Mesothelial cell of epicardium (in vitro differentiated cells): ENCODE data around the gene NRM. TPM values are rescaled to one million over a fixed set of nuclear protein-coding genes. Genes with fewer than 3 reads are reported as not detected.

Experiments
- DNase-seq, 2 experiments: peaks; one replicate each; pipeline ENCODE4 v3.0.0; 2021; ENCODE audit warnings: low spot score in 2 of 2; ENCODE audit not compliant: unreplicated experiment in 2 of 2
- H3K27ac Mint-ChIP-seq: 2 replicates; pipeline ENCODE4 v1.8.0; 2021; ENCODE audit warnings: mixed read lengths
- H3K27me3 Mint-ChIP-seq: 2 replicates; pipeline ENCODE4 v1.8.0; 2021; ENCODE audit warnings: low read depth, mixed read lengths
- H3K36me3 Mint-ChIP-seq: 2 replicates; pipeline ENCODE4 v1.8.0; 2021; ENCODE audit warnings: mixed read lengths
- H3K4me1 Mint-ChIP-seq: 2 replicates; pipeline ENCODE4 v1.8.0; 2021; ENCODE audit warnings: mixed read lengths
- H3K4me3 Mint-ChIP-seq: 2 replicates; pipeline ENCODE4 v1.8.0; 2021; ENCODE audit warnings: mild to moderate bottlenecking, moderate library complexity, mixed read lengths
- H3K9me3 Mint-ChIP-seq: 2 replicates; pipeline ENCODE4 v1.8.0; 2021; ENCODE audit warnings: mixed read lengths
- CTCF ChIP-seq: fragments of 200-600 bp; sonication (generic); IDR thresholded peaks from one replicate; pipeline ENCODE4 v1.5.0; 2021; ENCODE audit warnings: antibody characterized with exemption; ENCODE audit not compliant: unreplicated experiment
- total RNA-seq: library from RNA; stranded (reverse); gene quantifications from 3 replicates; pipeline ENCODE4 v1.2.1, GENCODE V29; 2021

The NRM gene
- total RNA-seq, 1 donor from 2014 or later, result 36.1 TPM

- no peaks in the 10 kb centered on the region for H3K4me1 Mint-ChIP-seq
- no peak for TF ChIP-seq CTCF
These were observed 16.6 kb upstream of the NRM start for GRCh38 chr6:30707281-30707850.

GRCh38 chr6:30705620-30706019 is 14.8 kb upstream of the NRM start:
- no peak overlapping the region for H3K4me3 Mint-ChIP-seq
- no peak for DNase-seq
- H3K27me3 Mint-ChIP-seq, result no peaks in the 10 kb centered on the region
- H3K27ac Mint-ChIP-seq, result no peak overlapping the region
- H3K36me3 Mint-ChIP-seq, result peaks cover 56% of the 10 kb centered on the region
- H3K9me3 Mint-ChIP-seq, result no peaks in the 10 kb centered on the region
- TF ChIP-seq CTCF, result no peak
- no peaks in the 10 kb centered on the region for H3K4me1 Mint-ChIP-seq

More at GRCh38 chr6:30707281-30707850, 16.6 kb upstream of the NRM start:
- no peak overlapping the region for H3K4me3 Mint-ChIP-seq
- H3K27ac Mint-ChIP-seq, result no peak overlapping the region
- H3K27me3 Mint-ChIP-seq, result no peaks in the 10 kb centered on the region
- H3K9me3 Mint-ChIP-seq, result no peaks in the 10 kb centered on the region
- H3K36me3 Mint-ChIP-seq, result peaks cover 69% of the 10 kb centered on the region
- no peak for DNase-seq

GRCh38 chr6:30703821-30704220 is 13.0 kb upstream of the NRM start:
- H3K36me3 Mint-ChIP-seq, result peaks cover 50% of the 10 kb centered on the region
- no peaks in the 10 kb centered on the region for H3K9me3 Mint-ChIP-seq
- no peaks in the 10 kb centered on the region for H3K27me3 Mint-ChIP-seq
- H3K27ac Mint-ChIP-seq, result no peak overlapping the region
- H3K4me3 Mint-ChIP-seq, result no peak overlapping the region
- no peak for TF ChIP-seq CTCF
- no peaks in the 10 kb centered on the region for H3K4me1 Mint-ChIP-seq
- no peak for DNase-seq

- H3K36me3 Mint-ChIP-seq, result peaks cover 45% of the 10 kb centered on the region
- no peaks in the 10 kb centered on the region for H3K27me3 Mint-ChIP-seq
- H3K27ac Mint-ChIP-seq, result no peak overlapping the region
- no peak for TF ChIP-seq CTCF
- DNase-seq, result no peak
- H3K4me3 Mint-ChIP-seq, result no peak overlapping the region
- H3K9me3 Mint-ChIP-seq, result no peaks in the 10 kb centered on the region
- H3K4me1 Mint-ChIP-seq, result no peaks in the 10 kb centered on the region
These were observed 12.2 kb upstream of the NRM start for GRCh38 chr6:30703011-30703410.

GRCh38 chr6:30700340-30700739 is 9.6 kb upstream of the NRM start:
- no peak for TF ChIP-seq CTCF
- Mint-ChIP-seq H3K4me1 (peaks cover 1% of the 10 kb centered on the region), H3K27ac (no peak overlapping the region)

GRCh38 chr6:30696432-30696831 is 5.6 kb upstream of the NRM start:
- Mint-ChIP-seq H3K36me3 (peaks cover 5% of the 10 kb centered on the region), H3K27me3 (no peaks in the 10 kb centered on the region)
- no peak for TF ChIP-seq CTCF

More at GRCh38 chr6:30700340-30700739, 9.6 kb upstream of the NRM start:
- Mint-ChIP-seq H3K27me3 (no peaks in the 10 kb centered on the region), H3K36me3 (peaks cover 30% of the 10 kb centered on the region), H3K9me3 (no peaks in the 10 kb centered on the region), H3K4me3 (no peak overlapping the region)
- no peak for DNase-seq

More at GRCh38 chr6:30696432-30696831, 5.6 kb upstream of the NRM start:
- Mint-ChIP-seq H3K9me3 (no peaks in the 10 kb centered on the region), H3K4me3 (no peak overlapping the region), H3K27ac (no peak overlapping the region), H3K4me1 (peaks cover 13% of the 10 kb centered on the region)
- no peak for DNase-seq
